ENCODE results near the gene CDC14B. TPM values are rescaled to one million over a fixed set of nuclear protein-coding genes. Genes with fewer than 3 reads are reported as not detected.
"Not testable (repeated sequence)": the region's sequence is repeated elsewhere in the genome, so short reads cannot be mapped to it uniquely, and the experiment has no call there.

The CDC14B gene
- polyA plus RNA-seq = 18.7 TPM
- long read RNA-seq, donor 1 = 0 reads
- long read RNA-seq, donor 2, partial matches to known transcripts = 12 of 17 reads
- long read RNA-seq, donor 2, other reads (novel, unspliced or antisense) = 5 of 17 reads
- long read RNA-seq, donor 3 = 0 reads
- long read RNA-seq, donor 4, partial matches to known transcripts = 0 of 1 reads
- long read RNA-seq, donor 4, other reads (novel, unspliced or antisense) = 0 of 1 reads
- long read RNA-seq, donor 5, partial matches to known transcripts = 0 of 1 reads
- long read RNA-seq, donor 5, other reads (novel, unspliced or antisense) = 0 of 1 reads
- long read RNA-seq, donor 6, partial matches to known transcripts = 0 of 2 reads
- long read RNA-seq, donor 6, other reads (novel, unspliced or antisense) = 0 of 2 reads
- long read RNA-seq, donor 7 = 0 reads
- long read RNA-seq, donor 8, partial matches to known transcripts = 0 of 1 reads
- long read RNA-seq, donor 8, other reads (novel, unspliced or antisense) = 0 of 1 reads
- long read RNA-seq, donor 9, partial matches to known transcripts = 0 of 1 reads
- long read RNA-seq, donor 9, other reads (novel, unspliced or antisense) = 0 of 1 reads
- long read RNA-seq, donor 10 = 0 reads
- long read RNA-seq, donor 11, full-length matches to known transcripts = 3 of 3 reads
- long read RNA-seq, donor 11, partial matches to known transcripts = 0 of 3 reads
- long read RNA-seq, donor 11, other reads (novel, unspliced or antisense) = 0 of 3 reads

- peak within 1 kb of the TSS; percentile 72 for H3K27ac ChIP-seq (ENCODE audit: low read length)
- DNase-seq = peak; percentile 92 to 96
- WGBS (ENCODE audit: insufficient coverage, low lambda C conversion rate) = no CpG with 5 or more reads among the region's 66 CpGs
- H3K4me1 ChIP-seq (ENCODE audit: control insufficient read depth, insufficient read depth, low read length) = no peaks in the 10 kb centered on the region
- H3K4me3 ChIP-seq (ENCODE audit: low read length) = peak within 1 kb of the TSS; percentile 56
- H3K9me3 ChIP-seq (ENCODE audit: control insufficient read depth, low read depth, low read length) = no peaks in the 10 kb centered on the region
- H3K36me3 ChIP-seq (ENCODE audit: control insufficient read depth, insufficient read depth, low read length) = no peaks in the 10 kb centered on the region
- no peaks in the 10 kb centered on the region for H3K27me3 ChIP-seq (ENCODE audit: control insufficient read depth, insufficient read depth, low read length)
Observed at GRCh38 chr9:96619491-96620180, at the start of gene CDC14B. Gene CDC14B, minus strand, starts transcription at chr9:96619843. Its CDS starts 465 bp downstream, at chr9:96619378.

DNA sequence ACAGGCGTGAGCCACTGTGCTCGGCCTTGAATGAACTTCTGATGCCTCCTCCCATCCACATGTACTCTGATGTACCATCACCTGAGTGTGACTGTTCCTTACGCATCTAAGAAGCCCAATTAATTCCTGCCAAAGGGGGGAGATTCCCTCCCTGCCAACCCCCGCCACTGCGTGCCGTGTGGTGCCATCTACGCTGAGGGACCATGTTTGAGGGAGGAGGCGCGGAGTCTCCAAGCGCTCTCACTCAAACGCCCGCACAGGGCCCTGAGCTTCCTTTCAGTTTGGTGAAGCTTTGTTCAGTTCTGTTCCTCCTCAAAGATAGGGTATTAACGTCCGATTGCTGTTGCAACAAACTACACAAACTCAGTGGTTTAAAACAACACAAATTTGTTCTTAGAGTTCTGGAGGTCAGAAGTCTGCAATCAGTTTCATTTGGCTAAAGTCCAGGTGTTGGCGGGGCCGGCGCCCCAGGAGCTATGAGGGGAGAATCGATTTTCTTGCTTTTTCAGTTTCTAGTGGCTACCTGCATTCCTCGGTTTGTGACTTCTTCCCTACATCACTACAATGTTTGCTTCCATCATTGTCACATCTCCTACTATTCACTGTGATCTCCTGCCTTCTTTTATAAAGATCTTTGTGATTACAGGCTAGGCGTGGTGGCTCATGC lies 49.4 kb upstream of the CDC14B start:
- H3K27ac ChIP-seq (ENCODE audit: low read length) = no peak overlapping the region
- no peaks in the 10 kb centered on the region for H3K27me3 ChIP-seq (ENCODE audit: control insufficient read depth, insufficient read depth, low read length)
- WGBS (ENCODE audit: insufficient coverage, low lambda C conversion rate) = 83% methylated on average over 1 of the region's 20 CpGs
- no peaks in the 10 kb centered on the region for H3K9me3 ChIP-seq (ENCODE audit: control insufficient read depth, low read depth, low read length)
- no peaks in the 10 kb centered on the region for H3K4me1 ChIP-seq (ENCODE audit: control insufficient read depth, insufficient read depth, low read length)
- H3K4me3 ChIP-seq (ENCODE audit: low read length) = no peak overlapping the region
- no peaks in the 10 kb centered on the region for H3K36me3 ChIP-seq (ENCODE audit: control insufficient read depth, insufficient read depth, low read length)
- DNase-seq = no peak

DNA sequence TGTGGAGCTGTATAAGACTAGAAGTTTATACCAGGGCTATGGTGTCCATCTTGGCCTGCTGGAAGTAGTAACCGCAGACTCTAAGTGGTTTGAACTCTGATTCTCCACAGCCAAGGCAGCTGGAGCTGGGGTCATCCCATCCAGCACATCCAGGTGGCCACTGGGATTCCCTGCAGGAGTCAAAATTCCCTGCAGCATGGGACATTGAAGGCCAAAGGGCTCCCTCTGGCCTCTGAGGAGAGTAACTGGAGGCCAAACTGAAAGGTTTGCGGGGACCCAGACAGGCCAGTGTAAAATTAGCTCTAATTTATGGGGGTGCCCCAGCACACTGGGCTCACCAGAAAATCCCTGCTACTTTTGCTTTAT lies 47.7 kb upstream of the CDC14B start:
- no peak overlapping the region for H3K4me3 ChIP-seq (ENCODE audit: low read length)
- H3K36me3 ChIP-seq (ENCODE audit: control insufficient read depth, insufficient read depth, low read length) = no peaks in the 10 kb centered on the region
- no peak overlapping the region for H3K27ac ChIP-seq (ENCODE audit: low read length)
- no peaks in the 10 kb centered on the region for H3K9me3 ChIP-seq (ENCODE audit: control insufficient read depth, low read depth, low read length)
- WGBS (ENCODE audit: insufficient coverage, low lambda C conversion rate) = no CpG with 5 or more reads among the region's 2 CpGs
- no peak for DNase-seq
- H3K27me3 ChIP-seq (ENCODE audit: control insufficient read depth, insufficient read depth, low read length) = no peaks in the 10 kb centered on the region
- no peaks in the 10 kb centered on the region for H3K4me1 ChIP-seq (ENCODE audit: control insufficient read depth, insufficient read depth, low read length)

GRCh38 chr9:96666653-96667362 lies 47.2 kb upstream of the CDC14B start:
- WGBS (ENCODE audit: insufficient coverage, low lambda C conversion rate) = no CpG with 5 or more reads among the region's 15 CpGs
- peak in 1 of 2 donors; percentile 34 for DNase-seq

DNA sequence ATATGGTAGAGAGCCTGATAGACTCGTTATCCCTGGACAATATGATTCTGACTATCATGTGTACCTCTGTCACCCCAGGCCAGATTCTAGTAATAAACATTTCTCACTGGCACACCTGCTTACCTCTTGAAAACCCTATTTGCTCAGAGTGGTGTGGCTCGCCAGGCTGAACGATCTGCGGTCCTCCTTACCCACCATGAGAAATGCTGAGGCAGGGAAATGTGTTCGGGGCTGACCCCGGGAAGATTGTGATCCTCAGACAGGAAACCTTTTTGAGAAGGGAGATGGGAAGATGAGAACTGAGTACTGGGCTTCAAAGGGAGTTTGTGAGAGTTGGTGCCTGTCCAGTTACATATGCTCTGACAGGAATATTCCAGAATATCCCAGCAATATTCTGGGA lies 46.1 kb upstream of the CDC14B start:
- H3K9me3 ChIP-seq (ENCODE audit: control insufficient read depth, low read depth, low read length) = no peaks in the 10 kb centered on the region
- H3K4me1 ChIP-seq (ENCODE audit: control insufficient read depth, insufficient read depth, low read length) = no peaks in the 10 kb centered on the region
- WGBS (ENCODE audit: insufficient coverage, low lambda C conversion rate) = no CpG with 5 or more reads among the region's 6 CpGs
- no peaks in the 10 kb centered on the region for H3K27me3 ChIP-seq (ENCODE audit: control insufficient read depth, insufficient read depth, low read length)
- H3K4me3 ChIP-seq (ENCODE audit: low read length) = no peak overlapping the region
- no peak overlapping the region for H3K27ac ChIP-seq (ENCODE audit: low read length)
- no peaks in the 10 kb centered on the region for H3K36me3 ChIP-seq (ENCODE audit: control insufficient read depth, insufficient read depth, low read length)
- DNase-seq = no peak

More at GRCh38 chr9:96666653-96667362, 47.2 kb upstream of the CDC14B start:
- not testable (repeated sequence) for H3K4me1 ChIP-seq (ENCODE audit: control insufficient read depth, insufficient read depth, low read length); H3K27ac ChIP-seq (ENCODE audit: low read length); H3K9me3 ChIP-seq (ENCODE audit: control insufficient read depth, low read depth, low read length); H3K27me3 ChIP-seq (ENCODE audit: control insufficient read depth, insufficient read depth, low read length); H3K4me3 ChIP-seq (ENCODE audit: low read length); H3K36me3 ChIP-seq (ENCODE audit: control insufficient read depth, insufficient read depth, low read length)

GRCh38 chr9:96663506-96664120 lies 44.0 kb upstream of the CDC14B start:
- Histone ChIP-seq H3K4me3 (ENCODE audit: low read length) (no peak overlapping the region), H3K9me3 (ENCODE audit: control insufficient read depth, low read depth, low read length) (no peaks in the 10 kb centered on the region), H3K4me1 (ENCODE audit: control insufficient read depth, insufficient read depth, low read length) (no peaks in the 10 kb centered on the region), H3K36me3 (ENCODE audit: control insufficient read depth, insufficient read depth, low read length) (no peaks in the 10 kb centered on the region), H3K27me3 (ENCODE audit: control insufficient read depth, insufficient read depth, low read length) (no peaks in the 10 kb centered on the region), H3K27ac (ENCODE audit: low read length) (no peak overlapping the region)
- WGBS (ENCODE audit: insufficient coverage, low lambda C conversion rate) = 100% methylated on average over 2 of the region's 20 CpGs
- DNase-seq = no peak

GRCh38 chr9:96661711-96662110 lies 42.1 kb upstream of the CDC14B start:
- no peak overlapping the region for H3K4me3 ChIP-seq (ENCODE audit: low read length)
- no peaks in the 10 kb centered on the region for H3K9me3 ChIP-seq (ENCODE audit: control insufficient read depth, low read depth, low read length)
- no peaks in the 10 kb centered on the region for H3K36me3 ChIP-seq (ENCODE audit: control insufficient read depth, insufficient read depth, low read length)
- no peak overlapping the region for H3K27ac ChIP-seq (ENCODE audit: low read length)
- H3K4me1 ChIP-seq (ENCODE audit: control insufficient read depth, insufficient read depth, low read length) = no peaks in the 10 kb centered on the region
- no CpG with 5 or more reads among the region's 4 CpGs for WGBS (ENCODE audit: insufficient coverage, low lambda C conversion rate)
- no peak for DNase-seq
- no peaks in the 10 kb centered on the region for H3K27me3 ChIP-seq (ENCODE audit: control insufficient read depth, insufficient read depth, low read length)

- Histone ChIP-seq H3K9me3 (ENCODE audit: control insufficient read depth, low read depth, low read length) (no peaks in the 10 kb centered on the region), H3K27ac (ENCODE audit: low read length) (no peak overlapping the region), H3K4me1 (ENCODE audit: control insufficient read depth, insufficient read depth, low read length) (no peaks in the 10 kb centered on the region), H3K36me3 (ENCODE audit: control insufficient read depth, insufficient read depth, low read length) (no peaks in the 10 kb centered on the region), H3K4me3 (ENCODE audit: low read length) (no peak overlapping the region), H3K27me3 (ENCODE audit: control insufficient read depth, insufficient read depth, low read length) (no peaks in the 10 kb centered on the region)
- no peak for DNase-seq
- WGBS (ENCODE audit: insufficient coverage, low lambda C conversion rate) = no CpG with 5 or more reads among the region's 7 CpGs
Observed at GRCh38 chr9:96660692-96661248, 41.1 kb upstream of the CDC14B start.

GRCh38 chr9:96655198-96655851 lies 35.7 kb upstream of the CDC14B start, which contains the start of gene PRXL2C:
Gene PRXL2C, minus strand, starts transcription at chr9:96655317. Its CDS starts 36 bp downstream, at chr9:96655281.
- Histone ChIP-seq H3K27me3 (ENCODE audit: control insufficient read depth, insufficient read depth, low read length) (no peaks in the 10 kb centered on the region), H3K4me1 (ENCODE audit: control insufficient read depth, insufficient read depth, low read length) (no peaks in the 10 kb centered on the region), H3K36me3 (ENCODE audit: control insufficient read depth, insufficient read depth, low read length) (peaks cover 6% of the 10 kb centered on the region), H3K27ac (ENCODE audit: low read length) (peak within 1 kb of the TSS; percentile 78), H3K4me3 (ENCODE audit: low read length) (peak within 1 kb of the TSS; percentile 59), H3K9me3 (ENCODE audit: control insufficient read depth, low read depth, low read length) (no peaks in the 10 kb centered on the region)
- peak in 1 of 2 donors; percentile 71 for DNase-seq
- WGBS (ENCODE audit: insufficient coverage, low lambda C conversion rate) = 10% methylated on average over 2 of the region's 57 CpGs
